ENCODE data around the gene ZMYND11. TPM values are rescaled to one million over a fixed set of nuclear protein-coding genes. Genes with fewer than 3 reads are reported as not detected.
A peak's percentile ranks its signal among the peaks of the same experiment; 100 is the strongest.

ZMYND11 gene
- total RNA-seq, 1 experiment from 2014 or later: 101 TPM

DNA sequence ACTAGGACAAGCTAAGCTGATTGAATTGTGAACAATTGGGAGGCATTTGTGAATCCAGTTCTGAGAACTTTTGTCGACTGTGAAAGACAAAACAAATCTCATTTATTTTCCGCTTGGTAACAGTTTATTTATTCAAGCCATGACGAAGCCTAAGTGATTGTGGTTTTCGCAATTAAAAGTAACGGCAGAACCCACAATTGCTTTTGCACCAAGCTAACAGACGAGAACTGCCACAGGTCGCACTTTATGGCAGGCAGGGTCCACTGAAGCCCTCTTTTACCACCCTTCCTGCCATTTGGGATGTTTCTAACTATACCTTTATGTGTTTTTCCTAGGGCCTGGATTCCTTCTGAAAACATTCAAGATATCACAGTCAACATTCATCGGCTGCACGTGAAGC lies 111.2 kb downstream of the ZMYND11 start:
- Histone ChIP-seq H3K4me1 (no peaks in the 10 kb centered on the region), H3K27me3 (replicated peaks; ENCODE audit: control insufficient read depth, insufficient read depth, low read length) (no peaks in the 10 kb centered on the region), H3K9me3 (no peaks in the 10 kb centered on the region), H3K4me3 (ENCODE audit: low read depth, low read length) (no peak overlapping the region), H3K36me3 (ENCODE audit: control insufficient read depth, insufficient read depth, low read length) (peaks cover 4% of the 10 kb centered on the region)
- Mint-ChIP-seq H3K4me1 (ENCODE audit: low read depth, unreplicated experiment) (no peaks in the 10 kb centered on the region), H3K9me3 (ENCODE audit: unreplicated experiment) (no peaks in the 10 kb centered on the region), H3K27ac (ENCODE audit: unreplicated experiment) (peak overlapping the region; percentile 77), H3K36me3 (ENCODE audit: insufficient read depth, unreplicated experiment) (peaks cover 73% of the 10 kb centered on the region), H3K4me3 (ENCODE audit: unreplicated experiment) (no peak overlapping the region), H3K27me3 (ENCODE audit: insufficient read depth, unreplicated experiment) (no peaks in the 10 kb centered on the region)
- ChIA-PET POLR2A (no interaction called here), CTCF (no interaction called here)
- BruUV-seq (replicated peaks): no TSS peak
- TF ChIP-seq, protein P1, sequence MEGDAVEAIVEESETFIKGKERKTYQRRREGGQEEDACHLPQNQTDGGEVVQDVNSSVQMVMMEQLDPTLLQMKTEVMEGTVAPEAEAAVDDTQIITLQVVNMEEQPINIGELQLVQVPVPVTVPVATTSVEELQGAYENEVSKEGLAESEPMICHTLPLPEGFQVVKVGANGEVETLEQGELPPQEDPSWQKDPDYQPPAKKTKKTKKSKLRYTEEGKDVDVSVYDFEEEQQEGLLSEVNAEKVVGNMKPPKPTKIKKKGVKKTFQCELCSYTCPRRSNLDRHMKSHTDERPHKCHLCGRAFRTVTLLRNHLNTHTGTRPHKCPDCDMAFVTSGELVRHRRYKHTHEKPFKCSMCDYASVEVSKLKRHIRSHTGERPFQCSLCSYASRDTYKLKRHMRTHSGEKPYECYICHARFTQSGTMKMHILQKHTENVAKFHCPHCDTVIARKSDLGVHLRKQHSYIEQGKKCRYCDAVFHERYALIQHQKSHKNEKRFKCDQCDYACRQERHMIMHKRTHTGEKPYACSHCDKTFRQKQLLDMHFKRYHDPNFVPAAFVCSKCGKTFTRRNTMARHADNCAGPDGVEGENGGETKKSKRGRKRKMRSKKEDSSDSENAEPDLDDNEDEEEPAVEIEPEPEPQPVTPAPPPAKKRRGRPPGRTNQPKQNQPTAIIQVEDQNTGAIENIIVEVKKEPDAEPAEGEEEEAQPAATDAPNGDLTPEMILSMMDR (IDR thresholded peaks at IDR 0.05; ENCODE audit: insufficient read depth in 1 of 2, low read depth in 1 of 2, low read length in 1 of 2, severe bottlenecking in 1 of 2, unreplicated experiment in 1 of 2): no peak
- intact Hi-C loops (cut with micrococcal nuclease; ENCODE audit: unreplicated experiment): no loop called here
- DNase-seq: no peak

DNA sequence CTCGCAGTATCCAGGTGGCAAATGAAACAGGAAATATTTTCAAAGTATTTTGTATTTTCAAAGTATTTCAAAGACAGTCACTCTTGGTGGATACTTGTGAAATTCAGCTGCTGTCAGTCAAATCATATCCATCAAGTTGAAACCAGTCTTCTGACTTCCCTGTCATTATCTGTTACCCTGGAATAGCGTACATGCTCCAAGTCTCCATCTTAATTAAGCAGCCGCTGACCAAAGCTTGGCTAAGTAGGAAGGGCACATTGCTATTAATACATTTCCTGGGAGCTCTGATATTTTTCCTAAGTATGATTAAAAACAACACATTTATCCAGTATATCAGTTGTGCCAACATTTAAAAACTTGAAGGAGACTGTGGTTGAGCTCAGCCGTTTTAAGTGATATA lies 112.2 kb downstream of the ZMYND11 start:
- peaks cover 79% of the 10 kb centered on the region for H3K36me3 Mint-ChIP-seq (ENCODE audit: insufficient read depth, unreplicated experiment)
- no peaks in the 10 kb centered on the region for H3K4me1 ChIP-seq
- no TSS peak for BruUV-seq (replicated peaks)

DNA sequence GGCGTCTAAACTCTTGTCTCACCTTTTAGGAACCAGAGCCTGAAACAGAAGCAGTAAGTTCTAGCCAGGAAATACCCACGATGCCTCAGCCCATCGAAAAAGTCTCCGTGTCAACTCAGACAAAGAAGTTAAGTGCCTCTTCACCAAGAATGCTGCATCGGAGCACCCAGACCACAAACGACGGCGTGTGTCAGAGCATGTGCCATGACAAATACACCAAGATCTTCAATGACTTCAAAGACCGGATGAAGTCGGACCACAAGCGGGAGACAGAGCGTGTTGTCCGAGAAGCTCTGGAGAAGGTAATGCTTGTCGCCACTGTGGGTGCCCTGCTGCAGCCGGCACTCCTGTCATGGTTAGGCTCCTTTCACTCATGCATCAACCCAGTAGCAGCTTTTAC lies 113.1 kb downstream of the ZMYND11 start:
- no peak overlapping the region for H3K4me3 ChIP-seq (ENCODE audit: low read depth, low read length)
- ChIA-PET POLR2A (no interaction called here), CTCF (no interaction called here)
- H3K27me3 ChIP-seq (replicated peaks; ENCODE audit: control insufficient read depth, insufficient read depth, low read length): no peaks in the 10 kb centered on the region
- peaks cover 81% of the 10 kb centered on the region for H3K36me3 Mint-ChIP-seq (ENCODE audit: insufficient read depth, unreplicated experiment)
- no peak overlapping the region for H3K4me3 Mint-ChIP-seq (ENCODE audit: unreplicated experiment)
- intact Hi-C loops (cut with micrococcal nuclease; ENCODE audit: unreplicated experiment): no loop called here
- no peak overlapping the region for H3K27ac Mint-ChIP-seq (ENCODE audit: unreplicated experiment)
- H3K36me3 ChIP-seq (ENCODE audit: control insufficient read depth, insufficient read depth, low read length): peaks cover 4% of the 10 kb centered on the region
- H3K4me1 ChIP-seq: no peaks in the 10 kb centered on the region
- no peaks in the 10 kb centered on the region for H3K27me3 Mint-ChIP-seq (ENCODE audit: insufficient read depth, unreplicated experiment)
- BruUV-seq (replicated peaks): no TSS peak
- TF ChIP-seq, protein P1 (IDR thresholded peaks at IDR 0.05; ENCODE audit: insufficient read depth in 1 of 2, low read depth in 1 of 2, low read length in 1 of 2, severe bottlenecking in 1 of 2, unreplicated experiment in 1 of 2): no peak
- H3K9me3 Mint-ChIP-seq (ENCODE audit: unreplicated experiment): no peaks in the 10 kb centered on the region
- DNase-seq: no peak
- H3K4me1 Mint-ChIP-seq (ENCODE audit: low read depth, unreplicated experiment): no peaks in the 10 kb centered on the region
- no peaks in the 10 kb centered on the region for H3K9me3 ChIP-seq

More for the DNA sequence above, 112.2 kb downstream of the ZMYND11 start:
- H3K4me3 Mint-ChIP-seq (ENCODE audit: unreplicated experiment): no peak overlapping the region
- DNase-seq: no peak
- intact Hi-C loops (cut with micrococcal nuclease; ENCODE audit: unreplicated experiment): no loop called here
- no peak overlapping the region for H3K4me3 ChIP-seq (ENCODE audit: low read depth, low read length)
- no peaks in the 10 kb centered on the region for H3K4me1 Mint-ChIP-seq (ENCODE audit: low read depth, unreplicated experiment)
- H3K9me3 ChIP-seq: no peaks in the 10 kb centered on the region
- H3K27me3 ChIP-seq (replicated peaks; ENCODE audit: control insufficient read depth, insufficient read depth, low read length): no peaks in the 10 kb centered on the region
- H3K9me3 Mint-ChIP-seq (ENCODE audit: unreplicated experiment): no peaks in the 10 kb centered on the region
- no peak overlapping the region for H3K27ac Mint-ChIP-seq (ENCODE audit: unreplicated experiment)
- ChIA-PET CTCF (no interaction called here), POLR2A (no interaction called here)
- H3K36me3 ChIP-seq (ENCODE audit: control insufficient read depth, insufficient read depth, low read length): peaks cover 4% of the 10 kb centered on the region
- TF ChIP-seq, protein P1 (IDR thresholded peaks at IDR 0.05; ENCODE audit: insufficient read depth in 1 of 2, low read depth in 1 of 2, low read length in 1 of 2, severe bottlenecking in 1 of 2, unreplicated experiment in 1 of 2): no peak
- H3K27me3 Mint-ChIP-seq (ENCODE audit: insufficient read depth, unreplicated experiment): no peaks in the 10 kb centered on the region
